ENCODE results near the gene MAMDC4. TPM values are rescaled to one million over a fixed set of nuclear protein-coding genes. Genes with fewer than 3 reads are reported as not detected.

MAMDC4 gene
- total RNA-seq, 2 experiments from 2014 or later = 11.7 to 14.2 TPM

DNA sequence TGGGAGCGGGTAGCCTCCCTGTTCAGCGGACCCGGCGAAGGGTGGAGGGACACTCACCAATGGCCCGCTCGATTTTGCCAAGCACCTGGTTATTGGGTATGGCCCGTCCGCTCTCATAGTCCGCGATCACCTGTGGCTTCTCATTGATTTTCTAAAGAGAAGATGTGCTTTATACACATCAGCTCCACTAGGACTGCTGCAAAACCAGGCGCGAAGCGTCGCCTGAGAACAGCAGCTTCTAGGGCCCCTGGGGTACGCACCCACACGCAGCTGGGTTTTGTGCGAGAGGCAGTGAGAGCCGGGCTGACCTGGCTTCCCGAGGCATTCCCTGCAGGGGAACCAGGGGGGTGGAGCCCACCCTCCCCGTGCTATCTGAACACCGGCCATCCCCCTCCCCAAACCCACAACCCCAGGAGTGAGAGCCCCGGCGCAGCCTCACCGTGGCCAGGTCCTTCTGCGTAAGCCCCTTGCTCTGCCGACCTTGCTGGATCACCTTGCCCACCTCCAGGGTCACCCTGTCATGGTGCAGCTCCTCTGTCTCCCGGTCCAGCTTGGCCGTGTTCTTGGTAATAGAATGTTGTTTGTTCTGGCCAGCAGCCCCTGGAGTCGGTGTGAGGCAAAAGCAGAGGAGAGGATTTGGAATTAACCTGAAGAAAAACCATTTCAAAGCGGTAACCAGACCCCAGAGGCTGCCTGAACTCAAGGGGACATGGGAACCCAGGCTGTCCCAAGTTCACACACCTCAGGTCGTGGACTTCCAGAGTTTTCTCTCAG is 10.9 kb downstream of the MAMDC4 start:
- TF ChIP-seq, protein P1, sequence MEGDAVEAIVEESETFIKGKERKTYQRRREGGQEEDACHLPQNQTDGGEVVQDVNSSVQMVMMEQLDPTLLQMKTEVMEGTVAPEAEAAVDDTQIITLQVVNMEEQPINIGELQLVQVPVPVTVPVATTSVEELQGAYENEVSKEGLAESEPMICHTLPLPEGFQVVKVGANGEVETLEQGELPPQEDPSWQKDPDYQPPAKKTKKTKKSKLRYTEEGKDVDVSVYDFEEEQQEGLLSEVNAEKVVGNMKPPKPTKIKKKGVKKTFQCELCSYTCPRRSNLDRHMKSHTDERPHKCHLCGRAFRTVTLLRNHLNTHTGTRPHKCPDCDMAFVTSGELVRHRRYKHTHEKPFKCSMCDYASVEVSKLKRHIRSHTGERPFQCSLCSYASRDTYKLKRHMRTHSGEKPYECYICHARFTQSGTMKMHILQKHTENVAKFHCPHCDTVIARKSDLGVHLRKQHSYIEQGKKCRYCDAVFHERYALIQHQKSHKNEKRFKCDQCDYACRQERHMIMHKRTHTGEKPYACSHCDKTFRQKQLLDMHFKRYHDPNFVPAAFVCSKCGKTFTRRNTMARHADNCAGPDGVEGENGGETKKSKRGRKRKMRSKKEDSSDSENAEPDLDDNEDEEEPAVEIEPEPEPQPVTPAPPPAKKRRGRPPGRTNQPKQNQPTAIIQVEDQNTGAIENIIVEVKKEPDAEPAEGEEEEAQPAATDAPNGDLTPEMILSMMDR (conservative IDR thresholded peaks at IDR 0.05; ENCODE audit: low read length) = no peak
- TF ChIP-seq EZH2phosphoT487 (IDR thresholded peaks at IDR 0.05; ENCODE audit: borderline replicate concordance, low read depth, low read length) = no peak
- H3K4me1 ChIP-seq (ENCODE audit: insufficient read depth, low read length, poor library complexity, severe bottlenecking) = peaks cover 13% of the 10 kb centered on the region
- H3K4me2 ChIP-seq (ENCODE audit: low read length) = no peak overlapping the region
- no peak overlapping the region for H3K27ac ChIP-seq (ENCODE audit: low read depth, low read length, poor library complexity, severe bottlenecking)
- no peak overlapping the region for H2AFZ ChIP-seq (ENCODE audit: low read length)
- peaks cover 30% of the 10 kb centered on the region for H3K36me3 ChIP-seq (ENCODE audit: insufficient read depth, low read length)
- H4K20me1 ChIP-seq (ENCODE audit: insufficient read depth, low read length) = no peaks in the 10 kb centered on the region
- intact Hi-C loops (cut with micrococcal nuclease; ENCODE audit: unreplicated experiment) = no loop called here
- no peak for DNase-seq (ENCODE audit: low spot score)
- peaks cover 23% of the 10 kb centered on the region for H3K79me2 ChIP-seq (ENCODE audit: insufficient read depth, low read depth, low read length)
- peaks cover 6% of the 10 kb centered on the region; the same call in 1 of the 2 replicates for H3K9me3 ChIP-seq (ENCODE audit: low read length)
- ChIA-PET POLR2A (no interaction called here), CTCF (ENCODE audit: unreplicated experiment) (no interaction called here)
- no peak overlapping the region for H3K4me3 ChIP-seq (ENCODE audit: low read depth, low read length, poor library complexity, severe bottlenecking)
- no peaks in the 10 kb centered on the region for H3K9me2 ChIP-seq (ENCODE audit: insufficient read depth, low read length)
- no TSS peak for BruUV-seq (replicated peaks)

DNA sequence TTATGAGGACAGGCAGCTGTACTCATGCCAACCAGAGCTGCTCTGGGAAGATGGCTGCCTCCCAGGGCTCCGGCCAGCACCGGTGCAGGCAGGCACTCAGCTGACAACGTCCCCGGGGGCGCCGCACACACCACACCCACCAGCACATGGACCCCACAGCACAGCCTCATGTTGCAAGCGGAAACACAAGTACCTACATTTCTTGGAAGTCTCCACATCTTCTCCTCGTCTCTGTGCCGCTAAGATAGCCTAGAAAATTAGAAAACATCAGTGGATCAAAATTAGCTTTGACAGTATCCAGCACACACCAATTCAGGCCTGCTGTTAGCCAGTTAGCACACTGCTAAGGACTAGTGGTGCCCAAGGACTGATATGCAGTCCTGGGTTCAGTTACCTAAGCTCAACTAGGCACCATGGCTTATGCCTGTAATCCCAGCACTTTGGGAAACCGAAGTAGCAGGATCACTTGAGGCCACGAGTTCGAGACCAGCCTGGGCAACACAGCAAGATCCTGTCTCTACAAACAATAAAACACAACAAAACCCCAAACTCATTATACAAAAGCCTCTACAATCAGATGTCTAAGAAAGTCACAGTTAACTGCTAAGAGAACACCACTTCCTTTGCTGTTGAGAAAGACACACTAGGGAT is 11.6 kb downstream of the MAMDC4 start:
- H2AFZ ChIP-seq (ENCODE audit: low read length) = no peak overlapping the region
- BruUV-seq (replicated peaks) = no TSS peak
- no peaks in the 10 kb centered on the region for H3K9me2 ChIP-seq (ENCODE audit: insufficient read depth, low read length)
- no peak overlapping the region for H3K4me2 ChIP-seq (ENCODE audit: low read length)
- intact Hi-C loops (cut with micrococcal nuclease; ENCODE audit: unreplicated experiment) = no loop called here
- H3K79me2 ChIP-seq (ENCODE audit: insufficient read depth, low read depth, low read length) = peaks cover 23% of the 10 kb centered on the region
- H3K36me3 ChIP-seq (ENCODE audit: insufficient read depth, low read length) = peaks cover 30% of the 10 kb centered on the region
- ChIA-PET POLR2A (no interaction called here), CTCF (ENCODE audit: unreplicated experiment) (no interaction called here)
- H3K4me1 ChIP-seq (ENCODE audit: insufficient read depth, low read length, poor library complexity, severe bottlenecking) = peaks cover 13% of the 10 kb centered on the region
- H3K27ac ChIP-seq (ENCODE audit: low read depth, low read length, poor library complexity, severe bottlenecking) = no peak overlapping the region
- no peak for DNase-seq (ENCODE audit: low spot score)
- TF ChIP-seq, protein P1 (conservative IDR thresholded peaks at IDR 0.05; ENCODE audit: low read length) = no peak
- TF ChIP-seq EZH2phosphoT487 (IDR thresholded peaks at IDR 0.05; ENCODE audit: borderline replicate concordance, low read depth, low read length) = no peak
- H3K9me3 ChIP-seq (ENCODE audit: low read length) = peaks cover 6% of the 10 kb centered on the region; the same call in 1 of the 2 replicates
- no peak overlapping the region for H3K4me3 ChIP-seq (ENCODE audit: low read depth, low read length, poor library complexity, severe bottlenecking)
- H4K20me1 ChIP-seq (ENCODE audit: insufficient read depth, low read length) = no peaks in the 10 kb centered on the region
